HG03196 (cell line): ENCODE results near the gene CDKN2B-AS1.
A peak's percentile ranks its signal among the peaks of the same experiment; 100 is the strongest.
"Not testable (repeated sequence)": the region's sequence is repeated elsewhere in the genome, so short reads cannot be mapped to it uniquely, and the experiment has no call there.

Source experiments
- ATAC-seq: cut with Tn5 transposase; IDR thresholded peaks from one replicate; pipeline ENCODE4 v1.9.1; 2021; ENCODE audit not compliant: unreplicated experiment

CDKN2B-AS1 gene

DNA sequence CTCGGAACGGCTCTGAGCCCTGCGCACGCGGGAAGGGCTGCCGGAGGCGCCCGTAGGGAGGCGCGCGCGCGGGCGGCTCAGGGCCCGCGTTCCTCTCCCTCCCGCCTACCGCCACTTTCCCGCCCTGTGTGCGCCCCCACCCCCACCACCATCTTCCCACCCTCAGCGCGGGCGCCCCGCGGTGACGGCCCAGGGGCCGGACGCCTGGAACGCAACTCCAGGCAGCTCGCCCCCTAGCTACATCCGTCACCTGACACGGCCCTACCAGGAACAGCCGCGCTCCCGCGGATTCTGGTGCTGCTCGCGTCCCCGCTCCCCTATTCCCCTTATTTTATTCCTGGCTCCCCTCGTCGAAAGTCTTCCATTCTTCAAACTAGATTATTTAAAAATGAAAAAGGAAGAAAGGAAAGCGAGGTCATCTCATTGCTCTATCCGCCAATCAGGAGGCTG lies at the start of gene CDKN2B-AS1:
Gene CDKN2B-AS1, plus strand, starts transcription at position 236 of the 450 bp plus-strand sequence.
- peak; percentile 50 for ATAC-seq

DNA sequence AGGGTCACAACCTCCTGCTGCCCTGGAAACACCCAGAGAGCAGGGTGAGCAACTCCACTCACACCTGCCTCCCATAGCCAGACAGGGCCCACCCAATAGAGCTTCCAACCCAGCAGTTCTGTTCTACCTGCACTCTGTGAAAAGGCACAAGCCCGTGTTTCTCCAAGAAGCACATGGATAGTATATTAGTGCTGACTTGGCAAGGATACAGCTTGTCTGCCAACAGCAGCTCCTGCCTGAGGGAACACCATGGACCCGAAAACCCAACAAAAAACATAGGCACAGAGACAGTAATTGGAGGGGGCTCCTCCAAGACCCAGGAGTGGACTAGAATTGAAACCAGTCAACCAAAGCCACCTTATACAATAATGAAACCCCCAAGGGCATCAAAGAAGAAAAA lies 49.0 kb upstream of the CDKN2B-AS1 start:
- no peak for ATAC-seq

DNA sequence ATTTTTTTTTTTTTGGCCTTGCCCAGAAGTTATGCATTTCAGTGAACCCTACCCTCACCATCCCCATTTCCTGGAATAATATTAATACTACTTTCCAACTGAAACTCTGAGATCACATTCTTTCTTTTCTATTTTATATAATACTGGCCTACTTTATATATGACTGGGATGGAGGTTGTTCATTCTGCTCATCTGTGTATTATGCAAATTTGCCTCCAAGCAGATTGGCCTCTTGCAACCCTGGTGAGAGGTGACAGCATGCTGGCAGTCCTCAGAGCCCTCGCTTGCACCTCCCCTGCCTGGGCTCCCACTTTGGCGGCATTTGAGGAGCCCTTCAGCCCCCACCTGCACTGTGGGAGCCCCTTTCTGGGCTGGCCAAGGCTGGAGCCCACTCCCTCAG lies 35.8 kb upstream of the CDKN2B-AS1 start:
- no peak for ATAC-seq

DNA sequence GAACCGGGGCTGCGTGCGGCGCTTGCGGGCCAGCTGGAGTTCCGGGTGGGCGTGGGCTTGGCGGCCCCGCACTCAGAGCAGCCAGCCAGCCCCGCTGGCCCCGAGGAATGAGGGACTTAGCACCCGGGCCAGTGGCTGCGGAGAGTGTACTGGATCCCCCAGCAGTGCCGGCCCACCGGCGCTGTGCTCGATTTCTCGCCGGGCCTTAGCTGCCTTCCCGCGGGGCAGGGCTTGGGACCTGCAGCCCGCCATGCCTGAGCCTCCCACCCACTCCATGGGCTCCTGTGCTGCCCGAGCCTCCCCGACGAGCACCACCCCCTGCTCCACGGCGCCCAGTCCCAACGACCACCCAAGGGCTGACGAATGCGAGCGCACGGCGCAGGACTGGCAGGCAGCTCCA lies 35.3 kb upstream of the CDKN2B-AS1 start:
- ATAC-seq: not testable (repeated sequence)

DNA sequence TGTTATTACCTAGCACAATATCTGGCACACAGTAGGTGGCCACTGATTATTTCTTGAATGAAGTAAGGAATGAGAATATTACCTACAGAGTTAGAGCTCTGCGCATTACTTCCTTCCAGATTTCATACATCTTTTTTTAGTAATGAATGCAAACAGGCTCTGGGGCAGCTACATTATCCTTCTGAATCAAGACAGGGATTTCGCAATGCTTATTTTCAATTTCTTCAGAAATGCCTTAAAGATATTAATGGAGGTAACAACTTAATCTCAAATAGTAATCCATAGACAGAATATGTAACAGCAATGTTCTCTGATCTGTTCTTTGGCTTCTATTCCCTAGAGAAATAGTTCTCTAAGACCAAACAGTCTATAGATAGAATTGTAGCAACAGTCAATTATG lies 33.0 kb upstream of the CDKN2B-AS1 start:
- ATAC-seq: no peak

DNA sequence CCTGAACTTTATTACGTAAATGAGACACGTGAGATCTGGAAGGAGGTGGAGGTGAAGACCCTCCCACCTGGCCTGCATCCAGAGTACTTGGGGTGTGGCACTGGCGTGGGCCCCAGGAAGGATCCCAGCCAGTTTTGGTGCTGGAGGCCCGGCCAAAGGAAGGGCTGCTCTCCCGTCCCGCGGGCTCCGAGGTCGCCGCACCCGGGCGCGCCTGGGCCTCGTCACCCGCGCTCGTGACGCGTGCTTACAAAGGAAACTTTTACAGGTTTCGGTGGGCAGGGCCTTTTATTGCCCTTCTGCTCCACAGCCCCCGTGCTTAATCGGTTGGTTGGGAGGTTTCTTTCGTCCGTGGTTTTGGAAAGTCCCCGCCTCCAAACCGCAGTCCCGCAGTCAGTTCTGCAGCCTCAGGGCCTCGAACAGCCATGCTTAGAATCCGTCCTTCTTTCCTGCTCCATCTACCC lies 29.6 kb upstream of the CDKN2B-AS1 start:
- peak; percentile 45 for ATAC-seq

DNA sequence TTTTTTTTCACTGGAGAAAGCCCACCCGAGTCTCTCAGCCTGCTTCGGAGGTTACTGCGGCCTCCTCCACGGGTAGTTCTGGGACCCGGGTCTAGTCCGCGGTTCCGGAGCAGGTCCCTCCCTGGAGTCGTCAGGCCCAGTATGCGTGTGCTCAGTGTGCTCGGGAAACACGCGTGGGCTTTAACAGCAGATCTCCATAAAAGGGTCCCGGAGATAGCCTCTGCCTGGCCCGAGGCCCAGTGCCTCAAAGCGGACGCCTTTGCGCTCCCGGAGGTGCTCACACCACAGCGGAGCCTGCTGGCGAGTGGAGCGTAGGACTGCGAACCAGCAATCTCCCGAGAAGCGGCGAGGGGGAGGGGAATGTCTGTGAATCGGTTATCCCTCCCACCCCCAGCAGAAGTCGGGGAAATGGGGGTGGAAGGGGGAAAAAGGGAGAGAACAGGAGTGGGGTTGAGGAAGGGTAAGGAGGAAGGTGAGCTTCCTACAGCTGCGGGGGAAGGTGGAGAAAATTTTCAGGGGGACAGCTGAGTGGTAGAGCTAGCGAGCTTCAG lies 29.1 kb upstream of the CDKN2B-AS1 start:
- ATAC-seq: peak; percentile 86

DNA sequence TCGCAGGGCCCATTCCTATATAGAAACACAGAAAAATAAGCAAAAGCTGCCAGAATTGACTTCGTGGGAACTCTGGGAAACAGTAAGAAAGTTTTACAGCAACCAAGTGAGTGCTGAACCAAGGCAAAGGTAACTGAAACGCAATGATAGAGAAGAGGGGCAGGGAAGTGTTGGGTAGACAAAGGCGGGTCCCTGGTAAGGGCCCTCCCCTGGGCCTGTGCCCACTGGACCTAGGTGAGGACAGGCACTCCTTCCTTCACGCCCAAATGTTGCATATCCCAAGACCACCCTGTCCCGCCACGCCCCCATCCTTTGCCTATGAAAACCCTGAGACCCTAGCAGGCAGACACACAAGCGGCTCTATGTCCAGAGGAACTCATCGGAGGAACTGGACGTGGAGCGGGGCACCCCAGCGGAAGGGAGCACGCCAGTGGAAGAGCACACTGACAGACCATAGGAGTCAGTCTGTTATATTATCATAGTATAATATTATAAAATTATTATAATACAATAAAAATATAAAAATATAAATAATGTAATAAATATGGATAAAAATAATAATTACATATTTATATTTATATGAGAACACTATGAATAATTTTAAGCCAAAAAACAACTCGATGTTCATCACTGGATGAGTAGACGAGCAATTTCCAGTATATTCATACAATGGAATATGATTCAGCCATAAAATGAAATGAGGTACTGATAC lies 28.3 kb upstream of the CDKN2B-AS1 start:
- no peak for ATAC-seq

DNA sequence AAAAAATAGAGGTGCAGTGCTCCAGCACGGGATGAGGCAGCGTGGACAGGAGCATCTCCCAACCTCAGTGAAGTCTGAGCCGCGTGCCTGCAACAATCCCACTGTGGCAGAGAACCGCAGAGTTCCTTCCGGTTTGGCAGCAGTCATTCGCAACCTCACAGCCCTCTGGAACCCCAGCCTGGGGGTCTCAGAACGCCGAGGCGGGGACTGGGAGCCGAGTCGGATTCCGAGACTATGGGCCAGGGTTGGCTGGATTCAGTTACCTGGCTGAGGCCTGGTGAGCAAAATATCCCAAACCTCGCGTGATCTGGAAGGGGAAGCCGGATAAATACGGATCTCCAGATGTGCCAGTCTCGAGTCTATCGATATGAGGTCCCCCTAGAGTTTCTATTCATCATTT lies 27.4 kb upstream of the CDKN2B-AS1 start:
- no peak for ATAC-seq

DNA sequence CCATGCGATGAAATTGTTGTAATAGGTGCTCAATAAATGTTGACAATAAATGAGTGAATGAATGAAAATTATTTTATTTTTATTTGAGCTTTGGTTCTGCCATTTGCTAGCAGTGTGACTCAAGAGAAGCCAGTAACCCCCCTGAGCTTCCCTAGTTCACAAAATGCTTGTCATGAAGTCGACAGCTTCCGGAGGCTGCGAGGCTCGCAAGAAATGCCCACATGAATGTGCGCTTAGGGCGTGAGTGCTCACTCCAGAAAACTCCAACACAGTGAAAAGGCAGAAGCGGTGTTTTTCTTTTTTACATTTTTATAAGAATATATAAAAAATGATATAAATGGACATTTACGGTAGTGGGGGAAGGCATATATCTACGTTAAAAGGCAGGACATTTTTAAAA lies 26.9 kb upstream of the CDKN2B-AS1 start:
- ATAC-seq: no peak

DNA sequence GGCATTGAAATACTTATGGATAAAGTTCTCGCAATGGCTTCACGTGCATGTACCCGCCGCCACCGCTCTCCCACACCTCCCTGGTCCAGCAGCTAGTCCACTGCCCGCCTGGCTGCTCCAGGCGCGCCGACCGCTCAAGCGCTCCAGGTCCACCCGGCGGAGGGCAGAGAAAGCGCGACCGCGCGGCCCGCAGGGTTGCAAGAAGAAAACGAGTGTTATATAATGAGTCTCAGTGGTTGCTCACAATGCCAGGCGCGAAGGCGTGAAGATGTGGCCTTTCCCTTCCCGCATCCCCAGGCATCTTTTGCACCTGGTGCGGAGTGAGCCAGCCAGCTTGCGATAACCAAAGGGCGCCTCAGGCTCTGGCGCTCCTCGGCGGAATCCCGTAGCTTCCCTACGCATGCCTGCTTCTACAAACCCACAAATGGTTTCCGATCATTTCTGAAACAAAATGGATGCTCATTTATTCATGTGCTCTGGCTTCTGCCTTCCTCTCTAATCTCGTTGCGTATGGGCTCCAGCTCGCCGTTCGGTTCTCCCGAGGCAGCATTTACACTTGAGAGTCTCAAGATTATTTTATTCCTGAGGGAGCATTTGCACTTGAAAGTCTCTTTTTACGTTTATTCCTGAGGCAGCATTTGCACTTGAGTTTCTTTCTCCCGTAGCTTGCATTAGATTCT lies 26.1 kb upstream of the CDKN2B-AS1 start:
- ATAC-seq: no peak

DNA sequence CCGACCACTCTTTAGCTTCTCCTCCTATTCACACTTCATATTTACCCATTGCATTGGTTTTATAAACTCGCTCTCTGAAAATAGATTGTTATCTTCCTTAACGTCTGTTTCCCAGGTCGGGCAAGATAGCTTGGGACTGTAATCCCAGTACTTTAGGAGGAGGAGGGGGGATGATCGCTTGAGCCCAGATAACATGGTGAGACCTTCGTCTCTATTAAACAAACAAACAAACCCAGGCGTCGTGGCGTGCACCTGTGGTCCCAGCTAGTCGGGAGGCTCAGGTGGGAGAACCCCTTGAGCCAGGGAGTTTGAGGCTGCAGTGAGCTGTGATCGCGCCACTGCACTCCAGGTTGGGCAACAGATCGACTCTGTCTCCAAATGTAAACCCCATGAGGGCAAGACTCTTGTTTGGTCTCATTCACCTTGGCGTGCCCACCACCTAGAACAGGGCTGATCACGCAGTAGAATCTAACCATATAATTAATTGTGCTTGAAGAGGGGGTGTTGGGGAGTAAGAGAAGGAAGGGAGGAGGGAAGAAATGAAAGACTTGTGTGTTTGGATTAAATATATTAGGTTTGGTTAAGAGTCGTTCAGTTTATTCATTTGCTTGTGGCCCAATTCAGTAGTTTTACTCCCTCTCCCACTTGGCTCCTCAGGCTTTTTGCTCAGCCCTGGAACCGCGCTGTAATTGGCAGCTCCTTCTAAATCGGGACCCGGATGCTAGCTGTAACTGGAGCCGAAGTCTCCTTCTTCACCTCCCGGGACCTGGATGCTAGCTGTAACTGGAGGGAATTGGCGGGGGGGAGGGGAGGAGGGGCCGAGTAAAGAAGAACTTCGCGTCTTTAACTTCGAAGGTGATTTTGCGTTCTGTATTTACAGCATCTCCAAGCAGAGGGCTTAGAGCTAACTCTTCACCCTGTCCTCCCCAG lies 25.3 kb upstream of the CDKN2B-AS1 start:
- ATAC-seq: no peak

DNA sequence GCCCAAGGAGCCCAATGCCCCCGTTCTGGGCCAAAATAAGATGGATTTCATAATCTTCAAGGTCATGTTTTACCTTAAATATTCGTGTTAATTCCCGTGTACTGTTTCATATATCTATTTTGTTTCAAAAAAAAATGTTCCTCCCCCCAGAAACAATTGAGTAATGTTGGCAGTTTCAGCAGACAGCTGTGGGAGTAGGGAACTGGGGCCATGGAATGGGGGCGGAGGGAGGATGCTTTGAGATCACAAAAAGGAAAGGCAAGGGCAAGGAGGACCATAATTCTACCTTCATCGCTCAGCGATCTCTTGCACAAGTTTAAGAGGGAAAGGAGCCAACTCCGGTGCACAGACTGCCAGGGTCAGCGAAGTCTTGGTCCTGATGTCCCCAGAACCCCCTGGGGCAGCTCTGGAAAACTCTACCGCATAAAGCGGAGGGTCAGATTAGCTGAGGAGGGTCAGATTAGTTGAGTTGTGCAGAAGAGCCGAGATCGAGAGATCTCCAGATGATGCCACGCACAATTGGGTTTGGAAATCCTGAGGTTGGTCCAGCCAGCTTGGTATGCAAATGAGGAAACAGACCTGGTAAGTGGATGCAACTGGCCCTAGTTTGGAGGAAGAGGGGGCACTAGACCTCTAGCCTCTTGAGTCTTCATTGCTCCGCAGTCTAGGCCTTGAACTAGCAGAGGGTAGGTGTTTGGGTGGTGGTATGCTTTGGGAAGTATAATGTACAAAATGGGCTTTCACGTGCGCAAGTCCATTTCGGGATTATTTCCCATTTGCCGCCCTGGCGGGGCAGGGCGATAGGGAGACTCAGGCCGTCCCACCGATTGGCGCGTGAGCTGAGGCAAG lies 24.4 kb upstream of the CDKN2B-AS1 start:
- no peak for ATAC-seq

DNA sequence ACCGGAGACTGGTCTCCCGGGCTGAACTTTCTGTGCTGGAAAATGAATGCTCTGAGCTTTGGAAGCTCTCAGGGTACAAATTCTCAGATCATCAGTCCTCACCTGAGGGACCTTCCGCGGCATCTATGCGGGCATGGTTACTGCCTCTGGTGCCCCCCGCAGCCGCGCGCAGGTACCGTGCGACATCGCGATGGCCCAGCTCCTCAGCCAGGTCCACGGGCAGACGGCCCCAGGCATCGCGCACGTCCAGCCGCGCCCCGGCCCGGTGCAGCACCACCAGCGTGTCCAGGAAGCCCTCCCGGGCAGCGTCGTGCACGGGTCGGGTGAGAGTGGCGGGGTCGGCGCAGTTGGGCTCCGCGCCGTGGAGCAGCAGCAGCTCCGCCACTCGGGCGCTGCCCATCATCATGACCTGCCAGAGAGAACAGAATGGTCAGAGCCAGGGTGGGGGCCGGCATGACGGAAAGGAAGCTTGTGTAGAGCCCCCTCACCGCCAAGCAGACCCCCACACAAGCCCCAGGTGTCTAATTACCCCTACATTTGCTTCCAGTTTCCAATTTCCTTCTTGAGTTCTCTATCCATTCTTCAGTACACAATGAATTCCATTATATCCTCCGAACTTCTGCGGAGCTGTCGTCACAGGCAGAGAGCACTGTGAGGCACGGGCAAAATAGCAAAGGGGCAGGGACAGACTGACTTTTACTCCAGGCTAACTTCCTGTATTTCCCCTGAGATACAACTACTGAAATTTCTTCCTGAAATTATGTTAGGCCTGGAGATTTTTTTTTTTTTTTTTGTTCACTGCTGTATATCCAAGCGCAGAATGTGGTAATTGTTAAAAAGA lies 23.6 kb upstream of the CDKN2B-AS1 start:
- ATAC-seq: no peak

DNA sequence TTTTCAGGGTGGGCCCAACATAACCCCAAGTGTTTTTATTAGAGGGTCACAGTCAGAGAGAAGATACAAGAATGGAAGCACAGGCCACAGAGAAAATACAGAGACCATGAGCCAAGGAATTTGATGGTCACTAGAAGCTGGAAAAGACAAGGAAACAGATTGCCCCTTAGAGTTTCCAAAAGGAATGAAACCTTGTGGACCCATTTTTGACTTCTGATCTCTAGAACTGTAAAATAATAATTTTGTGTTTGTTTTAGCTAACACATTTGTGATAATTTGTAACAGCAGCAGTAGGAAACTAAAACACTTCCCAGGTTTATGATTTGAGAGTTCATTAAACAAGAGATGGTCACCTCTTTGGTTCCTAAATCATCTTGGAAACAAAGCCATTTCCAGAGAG lies 22.2 kb upstream of the CDKN2B-AS1 start:
- no peak for ATAC-seq

DNA sequence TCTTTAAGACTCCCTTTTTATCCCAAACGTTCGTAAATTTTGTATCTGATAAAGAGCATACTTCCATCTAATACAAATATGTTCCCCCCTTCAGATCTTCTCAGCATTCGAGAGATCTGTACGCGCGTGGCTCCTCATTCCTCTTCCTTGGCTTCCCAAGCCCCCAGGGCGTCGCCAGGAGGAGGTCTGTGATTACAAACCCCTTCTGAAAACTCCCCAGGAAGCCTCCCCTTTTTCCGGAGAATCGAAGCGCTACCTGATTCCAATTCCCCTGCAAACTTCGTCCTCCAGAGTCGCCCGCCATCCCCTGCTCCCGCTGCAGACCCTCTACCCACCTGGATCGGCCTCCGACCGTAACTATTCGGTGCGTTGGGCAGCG lies 20.3 kb upstream of the CDKN2B-AS1 start:
- no peak for ATAC-seq

DNA sequence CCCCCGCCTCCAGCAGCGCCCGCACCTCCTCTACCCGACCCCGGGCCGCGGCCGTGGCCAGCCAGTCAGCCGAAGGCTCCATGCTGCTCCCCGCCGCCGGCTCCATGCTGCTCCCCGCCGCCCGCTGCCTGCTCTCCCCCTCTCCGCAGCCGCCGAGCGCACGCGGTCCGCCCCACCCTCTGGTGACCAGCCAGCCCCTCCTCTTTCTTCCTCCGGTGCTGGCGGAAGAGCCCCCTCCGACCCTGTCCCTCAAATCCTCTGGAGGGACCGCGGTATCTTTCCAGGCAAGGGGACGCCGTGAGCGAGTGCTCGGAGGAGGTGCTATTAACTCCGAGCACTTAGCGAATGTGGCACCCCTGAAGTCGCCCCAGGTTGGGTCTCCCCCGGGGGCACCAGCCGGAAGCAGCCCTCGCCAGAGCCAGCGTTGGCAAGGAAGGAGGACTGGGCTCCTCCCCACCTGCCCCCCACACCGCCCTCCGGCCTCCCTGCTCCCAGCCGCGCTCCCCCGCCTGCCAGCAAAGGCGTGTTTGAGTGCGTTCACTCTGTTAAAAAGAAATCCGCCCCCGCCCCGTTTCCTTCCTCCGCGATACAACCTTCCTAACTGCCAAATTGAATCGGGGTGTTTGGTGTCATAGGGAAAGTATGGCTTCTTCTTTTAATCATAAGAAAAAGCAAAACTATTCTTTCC lies 19.7 kb upstream of the CDKN2B-AS1 start:
- no peak for ATAC-seq

DNA sequence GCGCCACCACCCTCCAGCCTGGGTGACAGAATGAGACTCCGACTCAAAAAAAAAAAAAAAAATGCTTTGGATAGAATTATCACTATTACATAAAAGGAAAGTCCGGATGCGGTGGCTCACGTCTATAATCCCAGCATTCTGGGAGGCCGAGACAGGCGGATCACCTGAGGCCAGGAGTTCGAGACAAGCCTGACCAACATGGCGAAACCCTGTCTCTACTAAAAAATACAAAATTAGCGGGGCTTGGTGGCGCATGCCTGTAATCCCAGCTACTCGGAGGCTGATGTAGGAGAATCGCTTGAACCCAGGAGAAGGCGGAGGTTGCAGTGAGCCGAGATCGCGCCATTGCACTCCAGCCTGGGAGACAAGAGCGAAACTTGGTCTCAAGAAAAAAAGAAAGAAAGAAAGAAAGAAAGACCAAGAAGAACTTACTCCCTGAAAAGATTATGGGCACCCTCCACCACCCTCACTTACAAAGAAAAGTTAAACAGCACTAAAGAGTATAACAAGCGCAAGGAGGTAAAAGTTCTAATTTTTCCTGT lies 18.2 kb upstream of the CDKN2B-AS1 start:
- no peak for ATAC-seq

DNA sequence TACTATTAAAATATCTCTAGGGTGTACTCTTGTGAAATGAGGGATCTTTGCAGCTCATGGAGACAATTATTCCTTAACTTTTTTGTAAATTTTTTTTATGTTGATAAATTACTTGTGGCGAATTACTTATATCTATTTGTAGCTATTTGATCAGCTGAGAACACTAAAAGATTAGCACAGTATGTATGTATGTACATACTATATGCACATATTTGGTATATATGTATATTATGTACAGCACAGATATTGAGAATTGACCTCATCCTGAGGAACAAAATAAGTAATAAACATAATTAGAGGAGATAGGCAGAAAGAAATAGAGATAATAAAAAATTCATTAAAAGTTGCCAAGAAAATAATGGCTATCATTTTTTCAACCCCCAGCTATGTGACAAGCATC lies 12.2 kb upstream of the CDKN2B-AS1 start:
- no peak for ATAC-seq
